Measurements from ENCODE around the gene TMEM63C.

TMEM63C gene

GRCh38 chr14:77299771-77300170, 118.2 kb downstream of the TMEM63C start:
- Mint-ChIP-seq H3K4me3 (no peak overlapping the region), H3K36me3 (ENCODE audit: low read depth) (peaks cover 42% of the 10 kb centered on the region), H3K27me3 (no peaks in the 10 kb centered on the region), H3K4me1 (ENCODE audit: low read depth) (peaks cover 25% of the 10 kb centered on the region), H3K9me3 (no peaks in the 10 kb centered on the region), H3K27ac (no peak overlapping the region)
- no peak for DNase-seq

- no peaks in the 10 kb centered on the region for H3K9me3 Mint-ChIP-seq
- H3K4me1 Mint-ChIP-seq (ENCODE audit: low read depth): peaks cover 26% of the 10 kb centered on the region
These were observed 119.5 kb downstream of the TMEM63C start for GRCh38 chr14:77301103-77301502.

GRCh38 chr14:77302926-77303325, 121.3 kb downstream of the TMEM63C start:
- peaks cover 31% of the 10 kb centered on the region for H3K36me3 Mint-ChIP-seq (ENCODE audit: low read depth)
- H3K4me1 Mint-ChIP-seq (ENCODE audit: low read depth): peaks cover 34% of the 10 kb centered on the region
- no peaks in the 10 kb centered on the region for H3K9me3 Mint-ChIP-seq
- H3K27me3 Mint-ChIP-seq: no peaks in the 10 kb centered on the region
- H3K4me3 Mint-ChIP-seq: peak overlapping the region; percentile 19
- DNase-seq: no peak
- H3K27ac Mint-ChIP-seq: peak overlapping the region; percentile 92

More at GRCh38 chr14:77301103-77301502, 119.5 kb downstream of the TMEM63C start:
- peaks cover 44% of the 10 kb centered on the region for H3K36me3 Mint-ChIP-seq (ENCODE audit: low read depth)
- no peak overlapping the region for H3K27ac Mint-ChIP-seq
- H3K27me3 Mint-ChIP-seq: no peaks in the 10 kb centered on the region
- peak; percentile 62 for DNase-seq
- H3K4me3 Mint-ChIP-seq: no peak overlapping the region

- H3K27me3 Mint-ChIP-seq: no peaks in the 10 kb centered on the region
- no peak for DNase-seq
- peaks cover 25% of the 10 kb centered on the region for H3K36me3 Mint-ChIP-seq (ENCODE audit: low read depth)
- H3K4me1 Mint-ChIP-seq (ENCODE audit: low read depth): peaks cover 34% of the 10 kb centered on the region
- H3K9me3 Mint-ChIP-seq: no peaks in the 10 kb centered on the region
- H3K4me3 Mint-ChIP-seq: peak overlapping the region; percentile 19
- peak overlapping the region; percentile 92 for H3K27ac Mint-ChIP-seq
These were observed 122.0 kb downstream of the TMEM63C start for GRCh38 chr14:77303417-77304156.

- no peaks in the 10 kb centered on the region for H3K9me3 Mint-ChIP-seq
- DNase-seq: no peak
- no peaks in the 10 kb centered on the region for H3K27me3 Mint-ChIP-seq
- H3K36me3 Mint-ChIP-seq (ENCODE audit: low read depth): peaks cover 22% of the 10 kb centered on the region
- no peak overlapping the region for H3K27ac Mint-ChIP-seq
- no peak overlapping the region for H3K4me3 Mint-ChIP-seq
- H3K4me1 Mint-ChIP-seq (ENCODE audit: low read depth): peaks cover 37% of the 10 kb centered on the region
These were observed 124.1 kb downstream of the TMEM63C start for GRCh38 chr14:77305696-77306095.

GRCh38 chr14:77306416-77306815, 124.8 kb downstream of the TMEM63C start:
- peaks cover 19% of the 10 kb centered on the region for H3K36me3 Mint-ChIP-seq (ENCODE audit: low read depth)
- no peaks in the 10 kb centered on the region for H3K9me3 Mint-ChIP-seq
- no peak overlapping the region for H3K4me3 Mint-ChIP-seq
- no peak overlapping the region for H3K27ac Mint-ChIP-seq
- DNase-seq: no peak
- H3K4me1 Mint-ChIP-seq (ENCODE audit: low read depth): peaks cover 37% of the 10 kb centered on the region
- H3K27me3 Mint-ChIP-seq: no peaks in the 10 kb centered on the region

GRCh38 chr14:77306851-77307496, 125.4 kb downstream of the TMEM63C start:
- Mint-ChIP-seq H3K9me3 (no peaks in the 10 kb centered on the region), H3K27ac (no peak overlapping the region), H3K36me3 (ENCODE audit: low read depth) (peaks cover 22% of the 10 kb centered on the region), H3K4me3 (no peak overlapping the region), H3K4me1 (ENCODE audit: low read depth) (peaks cover 37% of the 10 kb centered on the region), H3K27me3 (no peaks in the 10 kb centered on the region)
- DNase-seq: no peak
